SK-N-SH (cell line): ENCODE measurements around the gene NF2. TPM values are rescaled to one million over a fixed set of nuclear protein-coding genes. Genes with fewer than 3 reads are reported as not detected.

Source experiments
- CTCF ChIA-PET: fragments of 300-600, 350-600 bp; formaldehyde crosslinking; extraction: SDS; loops from one replicate; lab custom pipeline; 2021; lab: Yijun Ruan, JAX
- POLR2A ChIA-PET: fragments of 350-600 bp; sonication (Branson Sonifier 250); formaldehyde crosslinking; extraction: SDS; loops from one replicate; lab custom pipeline; 2020; ENCODE audit warnings: antibody characterized with exemption, inconsistent platforms; lab: Yijun Ruan, JAX
- DNase-seq: peaks from one replicate; pipeline ENCODE4 v3.0.0; 2012
- H2AFZ ChIP-seq: fragments of 200-600 bp; sonication (generic); 2 replicates; pipeline ENCODE4 v1.8.1; 2016; ENCODE audit warnings: antibody characterized with exemption, mild to moderate bottlenecking, low read depth
- H3F3A ChIP-seq: fragments of 200-600 bp; sonication (generic); replicated peaks from 2 replicates; pipeline ENCODE3; 2016; ENCODE audit warnings: antibody characterized with exemption, mild to moderate bottlenecking; ENCODE audit not compliant: insufficient read depth
- H3K27ac ChIP-seq, 2 experiments: fragments of 200-500 bp in 1 of 2; fragments of 200-600 bp in 1 of 2; sonication (Bioruptor generic) in 1 of 2; sonication (generic), shearing (Covaris generic) in 1 of 2; 2 replicates each; pipeline versions ENCODE4 v1.5.1 to v1.6.1; 2014 to 2016; ENCODE audit warnings: low read depth in 2 of 2, inconsistent platforms in 1 of 2, low read length in 1 of 2, mild to moderate bottlenecking in 1 of 2, mixed read lengths in 1 of 2
- H3K27me3 ChIP-seq: fragments of 200-600 bp; sonication (generic), shearing (Covaris generic); 2 replicates; pipeline ENCODE4 v1.6.1; 2016; ENCODE audit warnings: mixed run types; ENCODE audit not compliant: insufficient read depth
- H3K36me3 ChIP-seq, 2 experiments: fragments of 200-500 bp in 1 of 2; fragments of 200-600 bp in 1 of 2; sonication (Bioruptor generic) in 1 of 2; sonication (generic) in 1 of 2; replicated peaks in 1 of 2; 2 replicates each; pipeline versions ENCODE3 to v1.5.1; 2014 to 2016; ENCODE audit warnings: low read length in 1 of 2, mild to moderate bottlenecking in 1 of 2; ENCODE audit not compliant: insufficient read depth in 2 of 2, control insufficient read depth in 1 of 2
- H3K4me1 ChIP-seq, 2 experiments: fragments of 200-500 bp in 1 of 2; fragments of 200-600 bp in 1 of 2; sonication (Bioruptor generic) in 1 of 2; sonication (generic), shearing (Covaris generic) in 1 of 2; 2 replicates each; pipeline versions ENCODE4 v1.5.1 to v1.6.1; 2014 to 2016; ENCODE audit warnings: low read depth in 1 of 2, low read length in 1 of 2, mixed run types in 1 of 2; ENCODE audit not compliant: insufficient read depth in 2 of 2, control insufficient read depth in 1 of 2
- H3K4me2 ChIP-seq: fragments of 200-600 bp; sonication (generic), shearing (Covaris generic); 2 replicates; pipeline ENCODE4 v1.6.1; 2017; ENCODE audit warnings: mixed run types
- H3K4me3 ChIP-seq, 2 experiments: fragments of 200-500 bp in 1 of 2; fragments of 200-600 bp in 1 of 2; sonication (Bioruptor generic) in 1 of 2; sonication (generic), shearing (Covaris generic) in 1 of 2; 2 replicates each; pipeline versions ENCODE4 v1.5.1 to v1.8.1; 2014 to 2016; ENCODE audit warnings: low read depth in 2 of 2, inconsistent platforms in 1 of 2, low read length in 1 of 2, mild to moderate bottlenecking in 1 of 2, mixed read lengths in 1 of 2, moderate library complexity in 1 of 2
- H3K79me2 ChIP-seq: fragments of 200-600 bp; sonication (generic); 2 replicates; pipeline ENCODE4 v1.8.1; 2017; ENCODE audit warnings: mild to moderate bottlenecking; ENCODE audit not compliant: insufficient read depth
- H3K9ac ChIP-seq: fragments of 200-600 bp; sonication (generic); 2 replicates; pipeline ENCODE4 v1.6.1; 2017; ENCODE audit warnings: mixed run types
- H3K9me2 ChIP-seq: fragments of 200-600 bp; sonication (generic); 2 replicates; pipeline ENCODE4 v1.6.1; 2017; ENCODE audit warnings: mixed run types
- H3K9me3 ChIP-seq: fragments of 200-600 bp; sonication (generic); 2 replicates; pipeline ENCODE4 v1.6.1; 2017; ENCODE audit warnings: mixed run types, mild to moderate bottlenecking, moderate library complexity
- H4K20me1 ChIP-seq: fragments of 200-600 bp; sonication (generic); 2 replicates; pipeline ENCODE4 v1.6.1; 2017; ENCODE audit warnings: mild to moderate bottlenecking, mixed run types; ENCODE audit not compliant: insufficient read depth
- ELF1 ChIP-seq: IDR thresholded peaks from 2 replicates; pipeline ENCODE4 v1.4.0; 2012
- FOSL2 ChIP-seq: IDR thresholded peaks from 2 replicates; pipeline ENCODE4 v1.4.0; 2012; ENCODE audit warnings: low read depth, mild to moderate bottlenecking, moderate library complexity, borderline replicate concordance
- FOXM1 ChIP-seq: IDR thresholded peaks from 2 replicates; pipeline ENCODE4 v1.4.0; 2012; ENCODE audit warnings: low read depth, mild to moderate bottlenecking
- JUND ChIP-seq: IDR thresholded peaks from 2 replicates; pipeline ENCODE4 v1.4.0; 2012
- MAX ChIP-seq: IDR thresholded peaks from 2 replicates; pipeline ENCODE4 v1.4.0; 2012; ENCODE audit warnings: low read depth
- MEF2A ChIP-seq: IDR thresholded peaks from 2 replicates; pipeline ENCODE4 v1.4.0; 2012; ENCODE audit warnings: low read depth, borderline replicate concordance
- MXI1 ChIP-seq: IDR thresholded peaks from 2 replicates; pipeline ENCODE4 v1.6.1; 2012; ENCODE audit warnings: mild to moderate bottlenecking, low read depth, low read length, improper control_type of control experiment
- PBX3 ChIP-seq: IDR thresholded peaks from 2 replicates; pipeline ENCODE4; 2012
- REST ChIP-seq: IDR thresholded peaks from 2 replicates; pipeline ENCODE4 v1.6.1; 2012; ENCODE audit warnings: mild to moderate bottlenecking, low read depth, low read length, moderate library complexity
- RFX5 ChIP-seq: IDR thresholded peaks from 2 replicates; pipeline ENCODE4 v1.6.1; 2012; ENCODE audit warnings: mild to moderate bottlenecking, improper control_type of control experiment, low read length
- RXRA ChIP-seq: IDR thresholded peaks from 2 replicates; pipeline ENCODE4 v1.4.0; 2012; ENCODE audit warnings: low read depth, mild to moderate bottlenecking, borderline replicate concordance
- SIN3A ChIP-seq: IDR thresholded peaks from 2 replicates; pipeline ENCODE4 v1.6.1; 2012; ENCODE audit warnings: low read depth, mild to moderate bottlenecking, low read length, moderate library complexity, borderline replicate concordance
- SMC3 ChIP-seq: IDR thresholded peaks from 2 replicates; pipeline ENCODE4 v1.6.1; 2012; ENCODE audit warnings: low read depth, low read length, improper control_type of control experiment
- TCF12 ChIP-seq: IDR thresholded peaks from 2 replicates; pipeline ENCODE4 v1.4.0; 2012
- USF1 ChIP-seq: IDR thresholded peaks from 2 replicates; pipeline ENCODE4 v1.4.0; 2012; ENCODE audit warnings: low read depth, borderline replicate concordance
- YY1 ChIP-seq: IDR thresholded peaks from 2 replicates; pipeline ENCODE4 v1.4.0; 2012; ENCODE audit warnings: low read depth, mild to moderate bottlenecking
- WGBS: methylation state at CpG from one replicate; pipeline ENCODE4 v1.1.6; 2017; ENCODE audit warnings: low lambda C conversion rate; 5-methylcytosine and 5-hydroxymethylcytosine counted together
- polyA plus RNA-seq, 3 experiments: library from polyadenylated mRNA; depleted of rRNA; stranded (reverse); fragments of >200 nt; gene quantifications; 2 replicates each; pipeline ENCODE4 v1.2.3, GENCODE V29; 2012

NF2 gene
- polyA plus RNA-seq, 1 of the 3 experiments (the other 2 are of a cell fraction), result 44.1 TPM

- TF ChIP-seq PBX3 (no peak), RXRA (no peak), FOXM1 (no peak), SMC3 (no peak), ELF1 (no peak), JUND (no peak), TCF12 (no peak), MXI1 (no peak), MEF2A (no peak), MAX (no peak), SIN3A (no peak), FOSL2 (no peak), YY1 (no peak)
- H3K27ac ChIP-seq, result no peak overlapping the region
- H3K36me3 ChIP-seq, result peaks cover 27 to 42% of the 10 kb centered on the region in 2 experiments
- no peaks in the 10 kb centered on the region for H3K9me2 ChIP-seq
- H3K4me1 ChIP-seq, result peaks cover 5 to 9% of the 10 kb centered on the region in 2 experiments; a peak in 3 of 4 replicates
- H3F3A ChIP-seq, result peaks cover 17% of the 10 kb centered on the region
- H3K79me2 ChIP-seq, result no peaks in the 10 kb centered on the region
- no peaks in the 10 kb centered on the region for H3K9me3 ChIP-seq
- CTCF ChIA-PET, result no interaction called here
- WGBS, result 91% methylated on average over 6 of the region's 6 CpGs
- H3K4me3 ChIP-seq, result no peak overlapping the region
- H3K27me3 ChIP-seq, result no peaks in the 10 kb centered on the region
- H3K9ac ChIP-seq, result no peak overlapping the region
- POLR2A ChIA-PET, result no interaction called here
- DNase-seq, result no peak
- H4K20me1 ChIP-seq, result no peaks in the 10 kb centered on the region
- no peak overlapping the region for H3K4me2 ChIP-seq
- H2AFZ ChIP-seq, result no peak overlapping the region
Observed at GRCh38 chr22:29559030-29559429, 44.4 kb upstream of the NF2 start.

- peaks cover 32 to 44% of the 10 kb centered on the region in 2 experiments for H3K36me3 ChIP-seq
- no peaks in the 10 kb centered on the region for H3K9me3 ChIP-seq
Observed at GRCh38 chr22:29559853-29560252, 43.6 kb upstream of the NF2 start.

More at GRCh38 chr22:29559853-29560252, 43.6 kb upstream of the NF2 start:
- no peak overlapping the region for H3K27ac ChIP-seq
- H3K4me3 ChIP-seq, result no peak overlapping the region
- no peaks in the 10 kb centered on the region for H3K79me2 ChIP-seq
- peaks cover 0 to under 1% of the 10 kb centered on the region in 2 experiments; a peak in 1 of 4 replicates for H3K4me1 ChIP-seq
- H4K20me1 ChIP-seq, result no peaks in the 10 kb centered on the region
- H3K4me2 ChIP-seq, result no peak overlapping the region
- TF ChIP-seq MEF2A (no peak), JUND (no peak), RFX5 (no peak), MAX (no peak), USF1 (no peak), SIN3A (no peak), RXRA (no peak), REST (no peak)
- no peak overlapping the region for H2AFZ ChIP-seq
- ChIA-PET POLR2A (no interaction called here), CTCF (no interaction called here)
- H3K9me2 ChIP-seq, result no peaks in the 10 kb centered on the region
- peaks cover 10% of the 10 kb centered on the region for H3F3A ChIP-seq
- 98% methylated on average over 2 of the region's 2 CpGs for WGBS
- H3K9ac ChIP-seq, result no peak overlapping the region
- no peak for DNase-seq
- no peaks in the 10 kb centered on the region for H3K27me3 ChIP-seq
